ENCODE data around the gene IGIP.

Gene IGIP

DNA sequence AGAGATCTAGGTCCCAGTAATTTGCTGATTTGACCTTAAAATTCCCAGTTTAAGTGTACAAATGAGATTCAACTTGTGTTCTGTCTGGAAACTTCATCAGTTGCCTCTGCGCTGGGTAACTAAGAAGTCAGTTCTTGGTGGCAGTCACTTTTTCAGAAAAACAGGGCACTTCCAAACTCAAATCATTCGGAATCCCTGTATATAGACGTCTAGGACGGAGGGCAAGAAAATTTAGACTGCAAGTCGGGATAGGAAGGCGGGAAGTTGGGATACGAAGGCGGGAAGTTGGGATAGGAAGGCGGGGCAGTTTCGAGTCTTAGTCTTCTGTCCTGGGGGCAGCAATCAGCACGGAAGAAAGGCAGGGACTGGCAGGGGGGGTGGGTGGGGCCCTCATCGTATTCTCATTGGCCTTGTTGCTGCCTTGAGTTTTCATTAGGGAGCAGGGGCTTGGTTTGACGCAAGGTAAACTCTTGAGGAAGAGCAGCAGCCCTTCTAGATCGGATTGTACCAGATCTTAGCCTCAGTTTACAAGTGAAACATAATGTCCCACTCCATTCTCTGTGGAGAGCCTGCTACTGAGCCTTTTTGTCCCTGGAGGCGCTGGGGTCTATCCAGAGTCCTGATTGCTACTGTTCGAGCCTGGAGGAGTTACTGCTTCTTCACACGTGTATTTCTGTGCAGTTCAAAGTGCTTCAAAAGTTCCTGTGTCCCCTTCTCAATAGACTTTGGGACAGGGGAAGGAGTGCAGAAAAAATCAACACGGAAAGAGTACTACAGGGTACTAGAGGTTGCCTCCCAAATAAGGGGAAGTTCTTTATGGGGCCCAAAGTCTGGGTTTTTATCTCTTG, 14.5 kb upstream of the IGIP start:
- DNase-seq = no peak

- DNase-seq = no peak
Observed at GRCh38 chr5:140111859-140112551, 13.7 kb upstream of the IGIP start.

DNA sequence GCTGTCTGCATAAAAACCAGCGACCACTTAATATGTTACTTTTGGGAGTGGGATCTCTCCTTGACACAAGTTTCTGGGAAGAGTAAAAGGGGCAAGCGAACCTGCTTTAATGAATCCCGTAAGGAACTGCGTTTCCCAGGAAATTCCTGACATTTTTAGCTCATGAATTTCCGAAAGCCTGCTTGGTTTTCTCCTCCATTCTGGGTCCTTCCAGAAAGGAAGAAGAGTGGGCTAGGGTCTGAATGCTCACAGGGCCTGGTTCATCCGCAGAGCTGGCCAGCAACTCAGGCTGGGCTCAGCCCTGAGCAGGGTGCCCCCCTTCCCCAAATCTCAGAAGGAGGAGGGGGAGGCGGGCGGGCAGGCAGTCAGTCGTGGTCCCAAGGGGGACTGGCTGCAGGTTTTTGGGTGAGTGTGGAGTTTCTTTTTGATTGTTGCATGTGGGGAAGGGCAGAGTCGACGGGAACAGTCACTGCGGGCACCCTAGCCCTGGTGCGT, 13.0 kb upstream of the IGIP start:
- peak in 1 of 58 donors; percentile 20 for DNase-seq

- DNase-seq = peak in 17 of 58 donors; percentile 9 to 56 (median 33)
Observed at GRCh38 chr5:140113180-140113698, 12.5 kb upstream of the IGIP start.

- peak in 56 of 58 donors; percentile 44 to 92 (median 80) for DNase-seq
Observed at GRCh38 chr5:140113699-140114263, 12.0 kb upstream of the IGIP start, which contains the start of gene PURA. Gene PURA, plus strand, starts transcription at chr5:140114109. Its CDS starts 73 bp downstream, at chr5:140114182.

DNA sequence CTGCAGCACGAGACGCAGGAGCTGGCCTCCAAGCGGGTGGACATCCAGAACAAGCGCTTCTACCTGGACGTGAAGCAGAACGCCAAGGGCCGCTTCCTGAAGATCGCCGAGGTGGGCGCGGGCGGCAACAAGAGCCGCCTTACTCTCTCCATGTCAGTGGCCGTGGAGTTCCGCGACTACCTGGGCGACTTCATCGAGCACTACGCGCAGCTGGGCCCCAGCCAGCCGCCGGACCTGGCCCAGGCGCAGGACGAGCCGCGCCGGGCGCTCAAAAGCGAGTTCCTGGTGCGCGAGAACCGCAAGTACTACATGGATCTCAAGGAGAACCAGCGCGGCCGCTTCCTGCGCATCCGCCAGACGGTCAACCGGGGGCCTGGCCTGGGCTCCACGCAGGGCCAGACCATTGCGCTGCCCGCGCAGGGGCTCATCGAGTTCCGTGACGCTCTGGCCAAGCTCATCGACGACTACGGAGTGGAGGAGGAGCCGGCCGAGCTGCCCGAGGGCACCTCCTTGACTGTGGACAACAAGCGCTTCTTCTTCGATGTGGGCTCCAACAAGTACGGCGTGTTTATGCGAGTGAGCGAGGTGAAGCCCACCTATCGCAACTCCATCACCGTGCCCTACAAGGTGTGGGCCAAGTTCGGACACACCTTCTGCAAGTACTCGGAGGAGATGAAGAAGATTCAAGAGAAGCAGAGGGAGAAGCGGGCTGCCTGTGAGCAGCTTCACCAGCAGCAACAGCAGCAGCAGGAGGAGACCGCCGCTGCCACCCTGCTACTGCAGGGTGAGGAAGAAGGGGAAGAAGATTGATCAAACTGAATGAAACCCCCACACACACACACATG, 11.2 kb upstream of the IGIP start:
- DNase-seq = peak in 36 of 58 donors; percentile 18 to 74 (median 52)

GRCh38 chr5:140115186-140115500, 10.6 kb upstream of the IGIP start:
- DNase-seq = no peak

DNA sequence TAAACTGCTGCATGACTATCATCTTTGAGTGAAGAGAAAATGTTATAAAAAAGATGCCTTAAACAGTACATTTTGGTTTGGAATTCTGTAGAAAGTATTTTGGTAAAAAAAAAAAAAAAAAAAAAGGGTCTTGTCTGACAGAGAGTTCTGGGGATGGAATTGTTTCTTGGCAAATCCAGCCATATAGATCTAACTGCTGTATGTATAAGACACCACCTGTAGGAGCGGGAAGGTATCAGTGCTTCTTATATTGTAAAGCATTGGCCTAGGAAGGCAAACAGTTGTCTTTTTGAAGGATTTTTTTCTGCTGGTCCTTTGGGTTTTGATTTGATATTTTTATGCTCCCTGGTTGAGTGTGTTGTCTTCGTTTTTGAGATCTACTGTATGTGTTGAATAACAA, 9.0 kb upstream of the IGIP start:
- no peak for DNase-seq

- DNase-seq = no peak
Observed at GRCh38 chr5:140117523-140117922, 8.2 kb upstream of the IGIP start.

DNA sequence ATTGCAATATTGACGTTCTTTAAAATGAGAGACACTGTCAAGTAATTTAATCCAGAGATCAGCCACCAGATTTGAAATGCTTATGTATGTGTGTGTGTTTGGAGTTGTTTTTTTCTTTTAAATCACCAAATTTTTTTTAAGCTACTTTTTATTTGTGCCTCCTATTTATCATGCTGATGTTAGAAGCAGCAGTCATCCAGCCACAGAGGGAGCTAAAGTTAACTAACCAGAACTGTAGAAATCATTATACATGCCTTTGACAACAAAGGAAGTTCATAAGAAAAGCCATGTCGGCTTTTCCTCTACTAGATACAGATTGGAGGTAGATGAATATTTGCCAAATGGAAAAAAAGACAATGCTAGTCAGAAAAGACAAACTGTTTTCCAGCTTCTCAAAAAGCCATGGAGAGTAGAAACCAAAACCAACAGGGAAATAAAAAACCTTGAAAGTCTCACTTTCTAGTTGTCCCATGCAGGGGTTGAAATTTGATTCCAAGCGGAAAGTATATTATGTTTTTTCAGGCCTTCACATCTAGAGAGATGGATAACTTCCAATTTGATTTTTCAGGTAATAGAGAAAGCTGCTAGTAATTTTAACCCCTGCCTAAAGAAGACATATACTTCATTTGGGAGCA, 7.3 kb upstream of the IGIP start:
- DNase-seq = no peak

- no peak for DNase-seq
Observed at GRCh38 chr5:140126315-140127012, 727 bp downstream of the IGIP start.

DNA sequence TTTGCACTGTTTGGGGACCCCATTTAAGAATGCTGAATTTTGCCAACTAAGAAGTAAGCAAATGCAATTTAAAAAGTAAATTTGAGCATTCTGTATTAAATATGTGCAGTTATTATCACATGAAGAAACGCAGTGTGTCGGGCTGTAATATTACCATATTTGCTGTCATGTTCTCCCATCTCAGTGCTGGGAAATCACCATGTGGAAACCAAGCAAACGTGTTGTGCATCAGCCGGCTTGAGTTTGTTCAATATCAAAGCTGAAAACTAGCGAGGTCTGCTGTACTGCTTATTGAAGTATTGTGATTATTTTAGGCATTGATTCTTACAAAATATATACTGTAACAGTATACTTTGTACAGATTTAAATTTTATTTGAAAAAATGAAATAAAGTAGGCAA, 2.6 kb downstream of the IGIP start:
- no peak for DNase-seq

GRCh38 chr5:140130949-140131733, 5.4 kb downstream of the IGIP start:
- DNase-seq = no peak

DNA sequence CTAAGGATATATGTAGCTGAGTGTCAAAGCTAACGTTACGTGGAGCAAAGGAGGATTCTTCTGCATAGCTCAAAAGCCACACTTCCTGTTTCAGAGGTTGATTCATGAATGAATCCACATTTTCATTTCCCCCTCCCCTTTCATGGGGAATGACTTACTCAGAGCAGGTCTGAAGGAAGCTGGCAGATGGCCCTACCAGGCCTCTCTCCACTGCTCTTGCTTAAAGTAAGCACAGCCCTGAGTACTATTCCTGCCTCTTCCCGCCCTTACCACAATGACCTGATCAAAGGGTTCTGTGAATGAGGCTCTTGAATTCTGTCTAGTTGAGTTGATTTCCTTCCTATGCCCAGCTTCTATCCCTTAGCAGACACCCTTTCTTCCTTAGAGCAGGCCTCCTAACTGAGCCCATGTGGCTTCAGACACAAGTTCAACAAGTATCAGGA, 6.3 kb downstream of the IGIP start:
- DNase-seq = no peak

DNA sequence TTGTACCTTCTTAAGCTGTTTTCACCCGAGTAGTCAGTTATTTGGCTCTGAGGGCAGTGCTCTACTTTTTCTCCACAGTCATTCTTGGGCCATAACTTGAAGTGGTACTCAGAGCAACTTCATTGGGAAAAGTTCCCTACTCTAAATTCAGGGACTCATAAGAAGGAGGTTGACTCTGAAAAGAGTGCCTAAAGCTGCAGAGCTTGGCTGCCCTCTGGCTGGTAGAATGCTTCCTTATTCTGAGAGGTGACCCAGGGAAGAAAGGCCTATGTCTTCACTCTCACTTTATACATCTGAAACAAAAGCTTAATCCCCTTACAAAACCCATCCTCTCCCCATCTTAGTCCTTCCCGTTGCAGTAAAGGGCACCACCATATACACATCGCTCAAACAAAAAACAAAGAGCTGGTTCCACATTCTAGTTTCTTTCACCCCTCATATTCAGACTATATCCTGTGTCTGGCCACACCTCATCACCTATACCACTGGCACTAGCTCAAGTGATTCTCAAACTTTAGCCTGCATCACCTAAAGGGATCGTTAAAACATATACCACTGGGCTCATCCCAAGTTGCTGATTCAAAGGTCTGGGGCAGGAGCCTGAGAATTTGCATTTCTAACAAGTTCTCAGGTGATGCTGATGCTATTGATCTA, 7.9 kb downstream of the IGIP start:
- no peak for DNase-seq

- no peak for DNase-seq
Observed at GRCh38 chr5:140134277-140134935, 8.7 kb downstream of the IGIP start.

DNA sequence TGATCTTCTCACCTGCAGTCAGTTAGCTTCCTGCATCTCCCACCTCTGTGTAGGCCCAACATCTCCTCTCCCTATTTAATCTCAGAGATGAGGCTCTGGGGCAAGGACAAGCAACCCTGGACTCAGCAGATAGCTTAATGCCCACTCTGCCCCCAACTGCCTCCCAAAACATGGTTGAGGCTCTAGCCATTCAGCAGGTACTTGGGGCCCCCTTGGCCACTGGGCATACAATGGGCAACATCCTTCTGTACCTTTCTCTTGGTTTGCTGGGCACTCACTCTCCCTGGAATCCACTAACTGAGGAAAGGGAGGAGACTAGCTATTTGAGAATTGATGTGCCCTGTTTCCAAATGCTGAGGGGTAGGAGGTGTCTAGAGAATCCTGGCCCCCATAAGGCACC, 9.4 kb downstream of the IGIP start:
- no peak for DNase-seq

DNA sequence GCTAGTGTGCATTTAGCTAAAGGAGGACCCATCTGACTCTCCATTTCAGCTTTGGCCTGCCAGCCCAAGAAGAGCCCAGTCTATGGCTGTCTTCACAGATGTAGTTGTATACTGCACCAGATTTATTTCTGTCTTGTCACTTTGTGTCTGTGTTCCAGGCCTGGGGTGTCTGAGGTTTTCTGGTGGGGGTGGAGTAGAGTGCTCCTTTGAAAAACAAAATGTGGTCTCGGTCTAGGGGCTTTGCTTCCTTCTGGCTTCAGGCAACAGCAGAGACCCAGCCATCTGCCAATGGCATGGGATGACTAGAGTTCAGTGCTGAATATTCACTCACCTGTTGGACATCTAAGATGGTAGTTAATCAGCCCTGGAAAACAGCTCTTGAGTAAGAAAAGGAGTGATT, 10.9 kb downstream of the IGIP start:
- DNase-seq = no peak
